NCI-H146 (cell line): Measurements from ENCODE around the gene RETREG1.
A peak's percentile ranks its signal among the peaks of the same experiment; 100 is the strongest.

Experiments
- DNase-seq: peaks from one replicate; lab custom pipeline; 2025; lab: John Stamatoyannopoulos, UW

RETREG1 gene

DNA sequence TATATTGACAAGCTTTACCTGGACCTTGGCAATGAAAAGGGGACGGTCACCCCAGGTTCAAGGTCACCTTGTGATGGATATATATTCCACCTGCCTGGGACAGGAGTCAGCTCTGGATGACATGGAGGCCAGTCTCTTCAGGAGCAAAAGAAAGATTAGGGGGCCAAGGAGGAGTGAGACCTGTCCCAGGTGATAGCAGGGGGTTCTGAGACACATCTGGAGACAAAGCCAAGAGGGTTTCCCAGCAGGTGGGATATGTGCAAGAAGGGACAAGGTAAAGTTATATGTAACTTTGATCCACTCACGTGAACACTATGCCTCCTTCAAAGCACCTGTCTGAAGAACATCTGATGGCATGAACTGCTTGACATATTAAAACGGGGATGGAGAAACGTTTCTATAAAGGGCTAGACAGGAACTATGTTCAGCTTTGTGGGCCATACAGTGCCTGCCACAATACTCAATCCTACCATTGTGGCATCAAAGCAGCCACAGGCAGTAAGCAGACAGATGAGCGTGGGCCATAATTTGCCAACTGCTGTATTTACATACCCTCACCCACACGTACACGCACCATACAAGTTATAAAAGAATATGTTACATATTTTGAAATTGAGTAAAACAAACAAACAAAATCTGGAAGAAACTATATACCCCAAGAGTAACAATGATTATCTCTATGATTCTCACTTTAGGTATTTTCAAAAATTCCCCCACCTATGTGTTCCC, 88.3 kb downstream of the RETREG1 start:
- DNase-seq = no peak

DNA sequence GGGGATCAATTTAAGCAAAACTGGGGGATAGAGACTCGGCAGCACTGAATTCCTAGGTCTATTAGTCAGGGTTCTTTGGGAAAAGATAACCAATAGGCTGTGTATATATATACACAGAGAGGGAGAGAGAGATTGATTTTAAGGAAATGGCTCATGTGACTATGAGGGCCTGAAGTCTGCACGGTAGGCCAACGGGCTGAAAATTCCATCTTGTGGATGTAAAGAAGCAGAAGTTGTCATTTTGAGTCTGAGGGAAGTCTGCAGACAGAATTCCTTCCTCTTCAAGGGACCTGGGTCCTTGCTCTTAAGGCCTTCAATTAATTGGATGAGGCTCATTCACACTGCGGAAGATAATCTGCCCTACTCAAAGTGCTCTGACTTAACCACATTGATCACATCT, 91.1 kb downstream of the RETREG1 start:
- DNase-seq = no peak

DNA sequence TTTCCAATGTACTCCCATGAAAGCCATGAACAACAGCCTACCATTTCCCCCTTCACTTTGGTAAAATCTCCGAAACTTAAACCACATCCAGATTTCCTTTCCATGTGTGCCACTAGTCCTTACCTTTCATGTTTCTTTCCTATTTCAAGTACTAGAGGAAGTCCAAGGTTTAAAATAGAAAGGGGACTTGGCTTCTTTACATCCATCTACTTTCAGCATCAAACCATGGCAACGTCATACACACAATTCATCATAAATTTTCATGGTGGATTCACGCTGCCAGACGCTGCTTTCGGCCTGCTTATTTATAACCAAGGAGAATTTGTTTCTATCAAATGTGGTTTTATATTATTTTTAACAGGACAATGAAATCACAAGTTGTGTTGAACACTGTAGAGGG, 92.5 kb downstream of the RETREG1 start:
- DNase-seq = no peak

DNA sequence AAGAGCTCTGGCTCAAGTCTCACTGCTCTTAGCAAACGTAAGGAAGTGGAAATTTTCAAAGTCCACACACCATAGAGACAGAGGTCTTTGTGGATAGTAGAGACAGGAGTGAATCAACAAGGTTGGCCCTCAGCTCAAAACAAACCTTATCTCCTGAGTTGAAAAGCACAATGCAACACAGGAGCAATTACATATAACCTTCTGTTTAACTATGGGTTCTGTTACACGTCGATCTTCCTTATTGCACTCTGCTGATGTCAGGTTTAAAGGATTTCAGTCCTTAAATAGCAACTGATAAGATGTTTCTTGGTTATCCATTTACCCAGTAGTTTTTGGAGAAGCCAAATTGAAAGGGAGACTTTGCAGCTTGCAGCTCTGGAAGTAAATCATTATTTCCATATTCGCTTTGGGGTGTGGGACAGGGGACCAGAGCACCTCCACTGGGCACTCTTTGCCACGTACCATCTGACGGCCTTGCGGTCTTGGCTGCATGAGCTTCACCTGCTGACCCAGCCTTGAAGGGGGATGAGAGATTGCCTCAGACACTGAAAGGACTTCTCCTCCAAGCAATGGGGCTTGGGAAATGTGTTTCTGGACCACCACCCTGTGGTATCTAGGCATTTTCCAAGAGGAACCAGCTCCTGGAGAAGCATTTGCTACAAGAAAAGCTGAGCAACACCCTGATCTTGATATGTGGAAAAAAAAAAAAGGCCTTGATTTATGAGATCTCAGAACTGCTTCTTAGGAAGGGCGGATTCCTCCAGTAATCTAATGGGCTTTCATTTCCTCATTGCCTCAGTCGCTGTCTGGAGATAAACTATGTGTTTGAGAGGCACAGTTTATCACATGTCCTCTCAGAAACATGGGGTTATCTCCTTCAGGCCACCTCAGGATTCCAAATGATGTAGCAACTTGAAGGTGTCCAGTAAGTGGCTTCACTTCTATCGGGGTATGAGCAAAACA, 95.0 kb downstream of the RETREG1 start:
- peak; percentile 61 for DNase-seq

DNA sequence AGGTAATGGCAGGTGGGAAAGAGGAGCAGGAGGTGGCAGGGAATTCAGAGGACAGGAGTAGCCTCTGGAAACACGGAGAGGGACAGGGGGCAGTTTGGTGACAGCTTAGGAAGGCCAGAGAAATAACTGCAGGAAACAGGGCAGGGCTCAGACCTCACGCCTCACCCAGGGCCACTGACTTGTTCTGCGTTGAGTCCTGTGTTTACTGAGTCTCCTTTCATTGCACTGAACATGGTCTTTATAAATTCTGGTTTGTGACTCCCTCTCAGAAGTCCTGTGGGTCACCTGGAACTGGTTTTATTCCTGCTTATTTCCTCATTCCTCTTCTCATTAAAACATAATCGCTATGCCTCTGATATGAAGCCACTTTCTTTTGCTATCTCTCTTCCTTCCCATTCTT, 96.0 kb downstream of the RETREG1 start:
- DNase-seq = peak; percentile 33

DNA sequence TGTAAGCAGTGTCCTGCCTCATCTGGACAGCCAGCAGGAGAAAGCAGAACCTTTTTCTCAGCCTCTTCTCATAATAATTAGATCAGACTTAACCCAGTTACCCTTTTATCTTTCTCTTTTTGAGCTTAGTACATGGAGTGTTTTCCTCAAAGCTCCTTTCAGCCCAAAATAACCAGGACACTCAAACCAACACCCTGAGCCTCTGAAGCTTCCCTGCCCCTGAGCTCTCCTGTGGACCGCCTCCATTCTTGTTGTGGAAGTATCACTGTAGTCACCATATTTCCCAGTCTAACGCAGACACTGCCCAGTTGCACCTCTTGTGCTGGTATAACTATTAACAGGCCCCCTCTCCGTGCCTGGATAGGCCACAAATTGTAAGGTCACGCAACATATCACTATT, 97.4 kb downstream of the RETREG1 start:
- no peak for DNase-seq

DNA sequence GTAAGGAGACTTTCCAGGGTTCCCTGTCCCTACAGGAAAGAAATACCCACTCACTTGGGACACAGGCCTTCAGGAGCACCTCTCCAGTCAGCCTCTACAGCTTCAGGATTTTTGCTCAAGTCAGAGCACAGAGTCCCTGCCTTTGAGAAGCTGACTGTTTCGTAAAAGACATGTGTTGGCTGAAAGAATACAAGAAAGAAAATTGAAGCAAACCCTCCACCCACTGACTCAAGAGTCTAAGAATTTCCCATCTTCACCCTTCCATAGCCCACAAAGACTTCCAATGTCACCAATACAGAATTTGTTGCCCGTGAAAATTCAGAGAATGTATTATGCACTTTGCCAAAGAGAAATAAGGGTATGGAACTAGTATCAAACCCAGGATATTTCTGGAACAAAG, 98.2 kb downstream of the RETREG1 start:
- no peak for DNase-seq

DNA sequence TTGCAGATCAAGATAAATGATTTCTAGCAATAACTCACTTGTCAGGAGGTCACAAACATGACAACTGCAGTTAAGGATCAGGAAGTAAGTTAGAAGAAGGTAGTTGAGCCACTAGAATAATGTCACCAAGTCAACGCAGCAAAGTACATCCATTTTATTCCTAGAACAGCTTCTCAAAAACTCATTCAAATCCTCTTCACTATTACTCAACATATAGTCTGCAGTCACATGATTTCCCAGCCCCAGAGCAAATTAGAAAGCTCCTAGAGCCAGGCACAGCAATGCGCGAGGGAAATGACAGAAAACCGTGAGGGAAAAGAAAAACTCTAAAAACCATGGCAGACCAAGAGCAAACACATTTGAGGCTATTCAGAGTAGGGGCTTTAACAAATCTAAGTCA, 101.3 kb downstream of the RETREG1 start:
- no peak for DNase-seq

DNA sequence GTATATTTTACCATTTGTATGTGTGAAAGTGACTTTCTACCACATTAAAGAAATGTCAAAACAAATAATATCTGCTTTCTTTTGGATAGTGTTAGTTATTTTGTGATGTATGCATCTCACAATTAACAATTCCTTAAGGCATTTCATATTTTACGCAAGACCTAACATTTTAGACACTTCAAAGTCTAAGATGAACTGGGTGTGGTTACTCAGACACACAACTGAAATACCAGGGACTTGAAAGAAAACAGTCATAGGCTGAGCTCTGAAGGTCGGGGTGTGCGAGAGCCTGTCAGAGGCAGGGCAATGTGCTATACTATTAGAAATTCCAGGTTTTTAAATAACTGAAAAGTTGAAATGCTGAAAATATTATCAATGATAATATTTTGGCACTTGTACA, 106.7 kb downstream of the RETREG1 start:
- DNase-seq = no peak

DNA sequence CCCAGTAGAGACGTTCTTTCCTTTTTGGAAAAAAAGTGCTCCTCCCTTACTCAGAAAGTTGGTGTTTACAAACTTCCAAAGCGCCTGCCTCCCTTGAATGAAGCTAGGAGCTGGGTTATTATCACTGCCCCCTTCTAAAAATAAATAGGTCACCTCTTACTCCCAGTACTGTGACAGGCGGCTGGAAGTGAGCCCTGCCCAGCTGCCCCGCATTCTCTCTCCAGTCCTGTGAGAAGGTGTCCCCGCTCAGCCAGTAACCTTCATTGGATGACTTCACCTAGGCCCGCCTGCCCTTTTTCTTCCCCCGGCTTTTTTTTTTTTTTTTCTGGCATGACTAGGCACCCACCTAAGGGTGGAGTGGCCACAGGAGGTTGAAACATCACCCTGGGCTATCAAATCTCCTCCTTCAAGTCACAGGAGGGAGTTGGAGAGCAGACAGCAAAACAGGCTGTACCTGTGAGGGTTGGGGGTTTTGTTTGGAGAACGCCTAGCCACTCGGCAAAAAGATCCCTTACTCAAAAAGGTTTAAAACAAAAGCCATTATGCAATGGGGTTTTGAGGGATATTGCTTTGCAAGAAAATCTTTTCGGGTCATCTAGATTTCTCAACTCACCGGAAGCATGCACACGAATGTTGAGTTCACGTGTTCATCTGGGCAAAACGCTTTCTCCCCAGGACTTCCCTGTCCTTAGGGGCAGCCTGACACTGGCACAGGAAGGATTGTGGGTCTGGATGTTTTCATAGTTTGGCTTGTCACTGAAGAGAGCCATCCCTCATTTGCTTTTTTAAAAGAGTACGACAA, 107.9 kb downstream of the RETREG1 start:
- peak; percentile 93 for DNase-seq

DNA sequence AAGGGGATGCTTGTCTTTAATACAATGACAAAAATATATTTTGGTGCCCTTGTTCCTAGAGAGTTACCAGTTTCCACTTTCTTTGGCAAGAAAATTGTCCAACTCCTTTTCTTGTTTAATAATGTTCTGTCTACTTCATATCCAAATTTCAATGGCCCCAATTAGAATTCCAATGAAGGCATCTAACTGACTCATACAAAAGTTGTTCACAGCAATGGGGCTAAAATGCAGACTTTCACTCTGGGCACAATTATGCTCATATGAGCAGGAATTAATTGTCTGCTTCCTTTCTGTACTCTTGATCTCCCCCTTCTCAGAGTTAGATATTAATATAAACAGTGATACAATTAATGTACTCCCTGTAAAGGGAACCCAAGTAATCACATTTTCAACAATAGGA, 109.1 kb downstream of the RETREG1 start:
- DNase-seq = no peak

DNA sequence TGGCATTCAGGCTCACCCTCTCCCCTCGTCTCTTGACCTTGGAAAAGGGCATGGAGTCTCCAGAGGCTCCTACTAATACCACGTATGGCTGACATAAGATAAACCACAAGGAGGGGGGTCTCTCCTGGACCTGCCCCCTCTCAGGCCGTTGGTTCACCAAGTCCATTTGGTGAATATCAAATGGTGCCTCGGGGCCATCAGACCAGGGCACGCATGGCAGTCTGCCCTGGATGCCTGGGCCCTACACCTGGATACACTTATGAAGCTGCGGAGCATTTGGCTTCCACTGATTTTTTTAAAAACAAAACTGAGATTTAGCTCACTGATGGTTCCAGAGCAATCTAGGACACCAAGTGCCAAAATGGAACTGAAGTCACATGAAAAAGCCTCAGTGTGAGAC, 110.9 kb downstream of the RETREG1 start:
- no peak for DNase-seq

DNA sequence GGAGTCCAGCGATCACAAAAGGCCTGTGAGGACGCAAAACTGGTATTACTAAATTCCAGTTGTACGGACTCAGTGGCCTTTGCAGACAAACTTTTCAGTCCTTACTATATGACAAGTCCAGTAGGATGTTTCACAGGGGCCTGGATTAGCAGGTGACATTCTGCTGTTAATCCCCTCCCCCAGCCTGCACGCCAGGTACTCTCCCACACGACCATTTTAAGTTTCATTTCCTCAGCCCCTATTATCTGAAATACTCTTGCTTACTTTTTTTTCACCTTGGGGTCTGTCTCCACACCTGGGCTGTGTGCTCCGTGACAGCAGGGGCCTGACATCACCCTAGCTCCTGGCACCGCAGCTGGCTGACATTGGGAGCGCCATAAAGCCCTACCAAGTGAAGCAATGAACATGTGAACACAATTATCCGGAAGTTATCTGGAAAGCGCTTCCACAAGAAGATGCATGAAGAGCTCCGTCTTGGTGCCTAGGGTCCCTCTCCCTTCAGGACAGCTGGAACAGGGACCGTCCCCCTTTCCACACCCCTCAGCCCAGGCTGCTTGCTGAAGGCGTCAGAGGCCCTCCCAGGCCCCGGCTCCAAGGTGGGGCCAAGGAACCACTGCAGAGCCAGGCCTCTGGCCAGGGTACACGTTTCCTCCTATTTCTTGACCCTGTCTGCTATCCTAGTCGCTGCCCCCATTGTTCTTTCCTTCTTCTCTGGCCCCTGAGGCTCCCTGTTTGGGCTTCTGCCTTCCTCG, 111.5 kb downstream of the RETREG1 start:
- no peak for DNase-seq

DNA sequence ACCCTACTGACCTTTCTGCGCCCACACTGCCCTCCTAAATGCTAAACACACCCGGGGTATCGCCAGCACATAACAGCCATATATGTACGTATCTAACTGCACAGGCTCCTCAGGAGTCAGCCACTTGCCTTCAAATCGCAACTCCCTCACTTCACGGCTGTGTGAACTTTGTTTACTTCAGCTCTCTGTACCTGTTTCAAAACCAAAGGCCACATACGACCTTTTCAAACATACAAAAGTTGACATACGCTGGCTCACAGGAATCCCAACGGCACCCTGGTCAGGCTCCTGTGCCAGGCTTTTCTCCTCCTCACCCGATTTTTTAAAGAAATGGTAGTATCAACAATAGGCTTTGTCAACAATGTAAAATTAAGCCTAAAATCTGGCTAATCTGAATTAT, 112.2 kb downstream of the RETREG1 start:
- DNase-seq = no peak

DNA sequence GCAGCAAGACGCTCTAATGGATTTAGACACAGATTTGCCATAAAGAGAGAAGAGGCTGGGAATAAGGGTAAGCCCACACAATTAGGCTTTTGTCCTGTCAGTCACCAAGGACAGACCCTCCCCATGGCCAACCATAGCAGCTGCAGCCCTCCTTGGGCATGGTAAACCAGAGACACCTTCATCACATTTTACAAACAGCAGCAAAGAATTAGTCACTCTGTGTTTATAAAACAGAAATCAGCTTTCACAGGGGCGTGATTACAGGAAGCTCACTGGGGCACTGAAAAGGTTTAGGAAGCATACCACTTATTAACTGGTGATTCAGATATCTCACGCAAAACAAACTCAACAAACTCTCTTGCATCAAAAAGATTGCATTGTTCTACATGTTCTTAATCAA, 113.9 kb downstream of the RETREG1 start:
- DNase-seq = peak; percentile 30

DNA sequence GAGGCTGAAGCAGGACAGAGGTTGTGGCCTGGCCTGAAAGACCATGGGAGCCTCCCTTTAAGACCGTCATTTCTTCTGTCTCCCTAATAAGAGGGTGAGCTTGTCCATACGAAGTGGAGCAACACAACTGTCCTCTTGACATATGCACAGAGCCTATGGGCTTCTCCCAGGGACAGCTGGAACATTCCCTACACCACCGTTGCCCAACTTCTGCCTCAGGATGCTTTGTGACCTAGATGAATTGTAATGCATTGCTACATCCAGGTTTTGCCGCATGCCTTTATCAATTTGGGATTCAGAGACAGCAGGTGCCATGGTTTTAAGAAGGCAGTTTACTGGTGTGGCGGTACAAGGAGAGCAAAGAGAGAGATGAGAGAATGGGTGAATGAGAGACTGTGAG, 116.8 kb downstream of the RETREG1 start:
- no peak for DNase-seq

DNA sequence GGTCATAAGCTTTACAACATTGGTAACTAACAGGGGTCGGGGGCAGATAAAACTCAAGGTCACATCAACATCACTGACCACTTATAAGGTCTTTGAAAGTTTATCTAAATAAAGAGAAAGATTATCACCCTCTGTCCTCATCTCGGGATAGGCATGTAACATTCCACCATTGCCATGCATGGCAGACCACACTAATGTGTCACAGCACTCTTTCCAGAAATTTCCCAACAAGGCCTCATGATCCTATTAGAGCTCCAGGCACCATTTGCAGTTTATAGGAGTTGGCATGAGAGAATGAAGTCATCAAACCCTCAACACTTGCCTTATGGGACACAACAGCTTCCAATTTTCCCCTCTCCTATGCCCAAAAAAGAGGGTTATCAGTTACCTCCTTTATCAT, 119.3 kb downstream of the RETREG1 start:
- no peak for DNase-seq

DNA sequence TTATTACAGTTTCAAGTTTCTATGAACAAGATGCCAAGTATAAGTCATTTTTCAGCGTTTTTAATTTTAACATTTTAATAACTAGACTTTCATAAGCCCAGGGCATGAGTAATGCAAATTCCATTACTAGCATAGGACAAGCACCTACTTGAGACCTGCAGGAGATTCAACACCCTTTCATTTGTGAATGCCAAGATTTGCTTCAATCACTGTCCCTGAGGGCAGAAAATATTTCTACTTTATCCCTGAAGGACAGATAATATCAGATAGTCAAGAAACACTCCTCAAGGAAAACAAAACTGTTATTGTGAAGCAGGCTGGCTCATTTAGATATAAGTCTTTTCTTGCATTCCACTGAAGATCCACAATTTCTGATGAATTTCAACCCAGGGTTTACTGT, 123.5 kb downstream of the RETREG1 start:
- DNase-seq = no peak

DNA sequence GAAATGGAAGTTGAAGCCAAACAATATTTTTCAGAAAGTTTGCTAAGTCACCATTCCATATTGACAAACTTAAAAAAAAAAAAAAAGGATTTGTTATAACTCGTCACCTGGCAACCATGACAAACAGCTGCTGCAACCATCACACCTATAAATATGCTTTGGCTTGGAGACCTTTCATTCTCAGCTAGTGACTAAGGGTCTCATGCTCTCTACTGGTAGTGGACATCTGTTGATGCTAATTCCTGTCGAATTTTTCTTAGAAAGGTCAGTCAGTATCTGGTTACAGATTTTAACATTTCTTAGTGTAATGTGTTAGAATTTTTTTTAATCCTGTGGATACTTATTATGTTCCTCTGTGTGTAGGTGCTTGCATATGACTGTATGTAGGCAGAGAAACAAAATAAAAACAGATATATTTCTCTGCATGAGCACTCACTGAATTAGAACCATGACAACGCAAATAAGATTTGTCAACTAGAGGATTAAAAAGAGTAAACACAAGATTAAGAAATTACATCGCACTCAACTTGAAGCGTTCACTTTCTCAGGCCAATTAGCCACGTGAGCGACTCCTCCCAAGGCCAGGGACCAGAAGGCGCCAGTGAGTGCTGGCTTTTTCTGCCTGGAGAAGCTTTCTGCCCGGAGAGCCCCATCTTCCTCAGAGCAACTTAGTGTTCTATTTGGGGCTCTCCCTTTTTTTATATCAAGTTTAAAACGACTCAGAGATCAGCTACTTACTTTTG, 124.2 kb downstream of the RETREG1 start:
- peak; percentile 14 for DNase-seq

DNA sequence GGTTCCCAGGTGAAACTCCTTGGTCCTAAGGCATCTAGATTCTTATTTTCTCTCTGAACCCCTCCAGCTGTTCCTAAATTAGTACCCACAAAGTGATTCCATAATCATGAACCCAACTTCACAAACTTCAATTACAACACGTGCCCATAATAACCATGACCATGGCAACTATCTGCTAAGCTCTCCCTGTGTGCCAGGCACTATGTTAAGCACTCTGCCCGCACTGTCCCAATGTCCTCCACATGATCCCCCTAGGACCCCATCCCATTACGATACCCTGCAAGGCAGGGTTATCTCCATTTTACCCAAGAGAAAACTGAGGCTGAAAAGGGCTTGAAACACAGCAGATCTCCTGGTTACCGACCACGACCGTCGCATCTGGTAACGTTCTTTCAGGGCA, 125.9 kb downstream of the RETREG1 start:
- no peak for DNase-seq

DNA sequence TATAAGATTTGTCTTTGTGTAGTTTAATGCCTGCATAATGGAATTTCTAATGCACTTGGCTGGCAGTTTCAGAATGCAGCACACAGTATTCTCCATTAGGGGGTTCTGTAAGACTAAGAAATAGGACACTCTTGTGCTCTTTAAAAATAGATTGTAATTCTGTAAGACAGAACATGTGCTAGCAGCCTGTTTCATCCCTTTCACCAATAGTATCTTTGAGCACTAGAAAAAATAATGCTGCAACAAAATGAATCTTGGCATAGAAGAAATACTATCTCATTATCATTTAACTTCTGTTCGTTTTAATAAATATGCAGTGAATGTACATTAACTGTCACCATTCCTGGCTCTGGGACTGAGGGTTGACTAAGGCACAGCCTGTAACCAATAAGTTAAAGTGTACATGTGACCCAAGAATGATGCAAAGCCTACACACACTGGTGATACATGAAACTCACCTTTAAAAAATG, 127.4 kb downstream of the RETREG1 start:
- peak; percentile 26 for DNase-seq
